T-helper 2 cell (primary cell): ENCODE measurements around the gene EPN2.

Source experiments
- DNase-seq, 5 experiments: peaks; one replicate each; pipeline versions ENCODE4 v3.0.0 to v3.0.0-alpha.2; 2012 to 2022

EPN2 gene

GRCh38 chr17:19332371-19333131, 95.4 kb downstream of the EPN2 start:
- DNase-seq = no peak

GRCh38 chr17:19333132-19333440, 95.9 kb downstream of the EPN2 start:
- no peak for DNase-seq

GRCh38 chr17:19333736-19334290, 96.6 kb downstream of the EPN2 start:
- no peak for DNase-seq

GRCh38 chr17:19334331-19334730, 97.2 kb downstream of the EPN2 start:
- DNase-seq = no peak

- DNase-seq = no peak
Observed at GRCh38 chr17:19335951-19336631, 98.9 kb downstream of the EPN2 start.

GRCh38 chr17:19336938-19337711, 100.0 kb downstream of the EPN2 start:
- DNase-seq = no peak

GRCh38 chr17:19337712-19338023, 100.5 kb downstream of the EPN2 start:
- no peak for DNase-seq

- DNase-seq = peak; percentile 30 to 74 (median 35)
Observed at GRCh38 chr17:19338031-19338990, 101.1 kb downstream of the EPN2 start.

GRCh38 chr17:19339341-19339815, 102.2 kb downstream of the EPN2 start:
- no peak for DNase-seq

- DNase-seq = no peak
Observed at GRCh38 chr17:19341211-19341631, 104.1 kb downstream of the EPN2 start.

- DNase-seq = no peak
Observed at GRCh38 chr17:19341641-19342610, 104.8 kb downstream of the EPN2 start.

- no peak for DNase-seq
Observed at GRCh38 chr17:19342611-19343255, 105.6 kb downstream of the EPN2 start.

GRCh38 chr17:19343256-19343630, 106.1 kb downstream of the EPN2 start:
- DNase-seq = no peak

GRCh38 chr17:19343671-19344151, 106.5 kb downstream of the EPN2 start:
- no peak for DNase-seq

- DNase-seq = no peak
Observed at GRCh38 chr17:19344311-19345066, 107.3 kb downstream of the EPN2 start.

GRCh38 chr17:19345067-19345460, 107.9 kb downstream of the EPN2 start:
- no peak for DNase-seq

GRCh38 chr17:19345486-19346350, 108.6 kb downstream of the EPN2 start:
- no peak for DNase-seq
